Activated CD4-positive, alpha-beta T cell treated with anti-CD3 and anti-CD28 coated beads, Interleukin-2, amount 50 U/mL, for 1 hour (primary cell): ENCODE results near the gene XKRX.

Experiments used
- DNase-seq: peaks from one replicate; pipeline ENCODE4 v3.0.0-alpha.2; 2020

The XKRX gene

DNA sequence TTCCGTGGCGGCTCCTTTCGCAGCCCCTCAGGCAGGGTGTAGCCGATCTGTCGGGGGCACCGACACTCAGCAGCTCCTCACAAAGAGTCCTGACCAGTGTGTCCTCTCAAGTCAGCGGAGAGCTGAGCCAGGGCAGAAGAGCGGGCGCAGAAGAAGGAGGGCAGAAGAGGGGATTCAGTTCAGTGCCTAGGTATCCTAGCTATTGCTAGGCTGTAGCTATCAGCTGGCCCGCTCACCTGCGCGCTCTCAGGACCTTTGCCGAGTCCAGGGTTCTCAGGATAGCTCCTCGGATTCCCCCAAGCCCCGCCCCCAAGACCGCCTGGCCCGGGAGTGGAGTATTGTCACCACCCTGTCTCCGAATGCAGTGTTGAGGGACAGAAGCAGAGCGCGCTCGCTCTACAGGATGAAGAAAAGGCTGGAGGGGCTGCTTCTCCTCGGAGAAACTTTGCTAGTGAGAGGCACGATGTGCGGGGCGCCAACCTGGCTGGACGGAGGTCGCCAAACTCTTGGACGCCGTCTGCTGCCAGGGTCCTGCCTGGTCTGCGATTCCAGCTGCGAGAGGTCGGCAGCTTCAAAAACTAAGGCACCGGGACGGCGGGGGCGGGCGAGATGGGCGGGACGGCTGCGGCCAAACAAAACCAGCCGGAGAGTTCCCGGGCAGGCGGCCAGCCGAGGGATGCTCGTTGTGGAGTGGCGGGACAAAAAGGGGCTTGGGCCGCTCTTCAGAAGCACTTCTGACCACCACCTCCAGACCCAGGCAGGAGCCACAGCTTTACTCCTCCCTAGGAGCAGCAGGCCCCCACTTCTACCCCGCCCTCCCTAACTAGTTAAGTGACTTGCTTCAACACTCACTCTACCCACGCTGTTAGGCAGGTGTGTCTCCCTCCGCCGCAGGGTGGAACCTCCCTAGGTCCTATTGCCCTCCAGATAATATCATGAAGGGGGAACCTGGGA lies at the start of gene XKRX:
TSS of gene XKRX (minus strand) at position 258 of the 954 bp plus-strand sequence. CDS start 613 bp downstream, outside the sequence.
- peak; percentile 23 for DNase-seq

DNA sequence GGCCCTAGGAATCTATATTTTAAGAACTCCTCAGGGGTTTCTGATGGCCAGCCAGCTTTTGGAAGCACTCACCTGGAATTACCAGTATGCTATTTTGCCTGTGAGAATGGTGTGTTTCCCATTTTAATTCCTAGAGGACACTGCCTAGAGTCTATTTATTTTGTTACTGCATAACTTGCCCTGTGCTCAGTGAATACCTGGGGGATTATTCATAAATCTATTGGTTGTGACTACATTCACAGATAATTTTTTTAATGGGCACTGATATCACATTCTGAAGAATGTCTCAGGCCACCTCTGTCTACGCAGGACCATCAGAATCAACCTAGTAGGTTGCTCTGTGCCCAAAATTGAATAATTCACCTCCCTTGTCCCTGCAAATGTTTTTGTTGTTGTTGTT lies 47.5 kb upstream of the XKRX start:
- DNase-seq, result no peak

DNA sequence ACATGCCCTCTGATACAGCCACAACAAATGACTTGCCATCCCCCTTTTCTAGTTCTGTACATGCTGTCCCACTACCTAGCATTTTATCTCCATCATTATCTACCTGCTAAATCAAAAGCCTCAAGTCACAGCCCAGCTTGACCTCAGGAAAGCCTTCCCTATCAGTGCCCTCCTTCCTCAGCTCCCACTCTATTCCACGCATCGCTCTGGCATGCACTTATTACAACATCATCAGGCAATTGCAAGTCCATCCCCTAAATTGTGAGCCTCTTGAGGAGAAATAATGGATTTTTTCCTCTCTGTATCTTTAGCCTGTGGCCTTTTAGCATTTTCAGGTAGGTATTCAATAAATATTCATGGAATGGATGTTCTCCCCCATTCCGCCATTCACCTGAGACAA lies 46.5 kb upstream of the XKRX start:
- no peak for DNase-seq

DNA sequence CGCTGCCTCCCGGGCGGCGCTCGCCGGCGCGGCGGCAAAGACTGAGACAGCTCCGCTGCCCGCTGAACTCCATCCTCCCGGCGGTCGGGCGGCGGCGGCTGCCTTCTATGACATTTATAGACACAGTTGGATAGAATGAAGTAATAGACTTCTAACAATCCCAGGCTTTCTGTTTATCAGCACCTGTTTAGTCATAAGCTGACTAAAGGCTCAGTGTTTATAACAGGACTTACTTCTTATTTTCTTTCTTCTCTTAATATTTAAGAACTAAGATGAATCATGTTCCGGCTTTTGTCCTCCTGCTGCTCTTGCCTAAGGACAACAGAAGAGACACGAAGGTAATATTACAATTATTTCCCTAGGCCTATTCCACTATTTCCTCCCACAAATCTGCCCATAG lies 44.7 kb upstream of the XKRX start:
- no peak for DNase-seq

DNA sequence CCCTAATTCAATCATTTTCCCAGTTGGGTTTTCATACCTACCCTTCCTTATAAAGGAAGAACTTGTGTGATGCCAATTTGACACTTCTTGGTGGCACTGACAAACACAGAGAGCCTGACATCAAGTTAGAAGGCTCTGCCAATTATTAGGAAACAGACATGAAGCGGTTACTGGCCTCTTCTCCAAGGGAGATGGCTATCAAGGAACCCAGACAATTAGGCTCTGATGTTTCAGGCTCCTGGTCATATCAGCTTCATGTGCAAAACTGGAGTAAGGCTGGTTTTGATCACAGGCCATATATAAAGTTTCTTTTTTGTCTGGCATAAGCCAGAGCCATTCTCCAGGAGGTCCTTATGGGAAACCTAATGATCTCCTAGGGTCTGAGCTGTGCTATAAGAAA lies 41.2 kb upstream of the XKRX start:
- DNase-seq, result no peak

DNA sequence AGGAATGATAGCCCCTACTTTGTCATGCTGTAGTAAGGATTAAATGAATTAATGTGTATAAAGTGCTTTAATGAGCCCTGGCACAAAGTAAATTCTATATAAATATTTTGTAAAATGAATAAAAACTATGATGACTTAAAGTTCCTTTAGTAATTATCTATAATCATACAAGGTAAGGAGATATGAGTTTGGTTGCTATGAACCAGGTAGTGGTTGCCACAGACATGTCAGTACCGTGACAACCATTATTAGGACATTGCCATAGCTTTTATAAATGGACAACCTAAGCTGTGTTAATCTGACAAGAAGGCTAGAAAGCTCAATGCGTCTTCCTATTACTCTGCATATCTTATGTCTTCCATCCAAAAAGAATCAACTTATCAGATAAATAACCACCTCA lies 40.7 kb upstream of the XKRX start, which contains the start of gene ARL13A:
TSS of gene ARL13A (plus strand) at position 301 of the 400 bp plus-strand sequence. CDS start 3,982 bp downstream, outside the sequence.
- no peak for DNase-seq

DNA sequence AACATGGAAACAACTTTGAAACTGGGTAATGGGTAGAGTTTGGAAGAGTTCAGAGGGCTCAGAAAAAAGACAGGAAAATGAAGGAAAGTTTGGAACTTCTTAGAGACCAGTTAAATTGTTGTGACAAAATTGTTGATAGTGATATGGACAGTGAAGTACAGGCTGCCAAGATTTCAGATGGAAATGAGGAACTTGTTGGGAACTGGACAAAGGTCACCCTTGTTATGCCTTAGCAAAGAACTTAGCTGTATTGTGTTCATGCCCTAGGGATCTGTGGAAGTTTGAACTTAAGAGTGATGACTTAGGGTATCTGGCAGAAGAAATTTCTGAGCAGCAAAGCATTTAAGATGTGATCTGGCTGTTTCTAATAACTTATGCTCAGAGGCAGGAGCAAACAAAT lies 35.6 kb upstream of the XKRX start:
- DNase-seq, result no peak

DNA sequence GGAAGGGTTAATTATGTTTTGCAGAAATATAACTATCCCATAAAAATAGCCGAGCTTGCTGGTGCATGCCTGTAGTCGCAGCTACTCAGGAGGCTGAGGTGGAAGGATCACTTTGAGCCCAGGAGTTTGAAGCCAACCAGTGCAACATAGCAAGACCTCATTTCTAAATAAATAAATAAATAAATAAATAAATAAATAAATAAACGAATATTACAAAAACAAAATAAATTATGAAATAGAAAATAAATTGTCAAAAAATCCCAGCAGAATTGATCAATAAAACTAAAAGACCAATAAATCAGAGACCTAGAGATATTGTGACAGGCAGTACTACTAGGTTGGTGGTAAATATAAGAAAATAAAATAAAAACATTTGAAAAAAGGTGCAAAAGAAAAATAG lies 34.1 kb upstream of the XKRX start:
- no peak for DNase-seq

DNA sequence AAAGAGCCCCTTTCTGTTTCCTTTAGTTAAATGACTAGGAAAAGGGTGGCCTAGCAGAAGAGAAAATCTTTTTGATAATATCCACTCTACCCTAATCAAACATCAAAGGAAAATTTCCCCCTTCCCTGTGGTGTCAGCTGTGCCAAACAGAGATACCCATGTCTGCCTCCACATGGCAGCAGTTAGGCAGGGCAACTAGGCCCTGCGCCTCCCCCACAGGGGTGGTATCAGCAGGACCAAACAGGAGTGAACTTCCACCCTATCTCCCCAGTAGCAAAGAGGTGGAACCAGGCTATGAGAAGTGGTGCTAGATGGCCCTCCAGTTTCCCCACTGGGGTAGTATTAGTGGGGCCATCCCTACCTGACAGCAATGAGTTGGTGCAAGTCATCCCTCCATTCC lies 19.8 kb upstream of the XKRX start:
- no peak for DNase-seq

DNA sequence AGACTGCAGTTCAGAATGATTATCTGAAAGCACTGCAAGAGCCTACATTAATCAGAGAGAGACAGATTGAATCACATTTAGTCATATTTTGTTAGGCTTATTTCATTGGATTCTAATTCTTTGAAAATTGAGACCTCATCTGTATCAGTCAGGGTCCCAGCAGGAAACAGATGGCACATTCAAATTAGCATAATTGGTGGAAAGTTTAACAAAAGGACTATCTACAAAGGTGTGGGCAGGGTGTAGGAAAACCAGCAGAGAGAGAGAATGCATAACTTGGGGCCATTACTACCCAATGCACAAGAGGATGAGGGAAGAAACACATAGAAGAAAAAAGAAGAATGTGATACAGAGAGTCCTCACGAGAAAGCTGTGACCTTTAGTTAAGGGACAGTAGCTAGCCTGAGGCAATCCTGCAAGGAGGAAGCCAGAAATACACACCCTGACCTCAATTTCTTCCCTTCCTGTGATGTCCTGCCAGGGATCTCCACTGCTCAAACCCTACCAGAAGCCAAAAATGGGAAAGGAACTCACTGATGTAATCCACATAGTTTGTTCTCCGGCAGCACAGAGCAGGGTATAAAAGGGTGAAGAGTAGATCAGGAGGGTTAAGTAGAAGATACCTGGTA lies 17.7 kb upstream of the XKRX start:
- no peak for DNase-seq

DNA sequence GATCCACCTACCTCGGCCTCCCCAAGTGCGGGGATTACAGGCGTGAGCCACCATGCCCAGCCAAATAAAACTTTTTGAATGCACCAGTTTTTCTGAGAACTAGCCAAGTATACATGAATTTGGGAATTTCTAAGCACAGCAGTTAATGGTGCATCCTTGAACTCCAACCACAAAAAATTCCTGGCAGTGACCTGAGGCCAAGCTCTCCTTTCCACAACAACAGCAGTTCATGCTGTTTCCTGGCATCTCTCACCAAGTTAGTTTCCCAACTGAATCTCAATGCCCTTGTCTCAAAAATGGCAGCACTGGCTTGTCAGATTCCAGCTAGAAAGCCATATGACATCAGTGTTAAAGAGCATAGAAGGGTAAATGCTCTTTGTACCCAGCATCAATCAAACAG lies 15.9 kb upstream of the XKRX start:
- no peak for DNase-seq

DNA sequence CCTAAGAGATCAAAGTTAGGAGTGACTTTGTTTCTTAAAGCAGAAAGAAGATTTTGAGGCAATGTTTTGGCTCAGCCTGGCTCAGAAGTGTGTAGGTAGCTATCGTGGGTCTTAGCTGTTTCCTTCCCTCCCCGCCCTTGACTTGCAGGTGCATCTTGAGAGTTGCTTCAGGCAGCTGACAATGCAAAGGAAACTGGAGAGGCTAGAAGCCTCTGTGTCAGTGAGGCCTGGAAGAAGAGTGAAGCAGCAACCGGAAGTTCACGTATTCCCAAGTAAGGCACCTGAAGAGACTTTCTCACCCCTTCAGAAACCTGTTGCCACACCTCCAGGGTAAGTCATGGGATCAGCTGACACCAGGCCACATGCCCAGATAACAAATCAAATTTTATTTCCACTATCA lies 10.6 kb upstream of the XKRX start:
- DNase-seq, result no peak

DNA sequence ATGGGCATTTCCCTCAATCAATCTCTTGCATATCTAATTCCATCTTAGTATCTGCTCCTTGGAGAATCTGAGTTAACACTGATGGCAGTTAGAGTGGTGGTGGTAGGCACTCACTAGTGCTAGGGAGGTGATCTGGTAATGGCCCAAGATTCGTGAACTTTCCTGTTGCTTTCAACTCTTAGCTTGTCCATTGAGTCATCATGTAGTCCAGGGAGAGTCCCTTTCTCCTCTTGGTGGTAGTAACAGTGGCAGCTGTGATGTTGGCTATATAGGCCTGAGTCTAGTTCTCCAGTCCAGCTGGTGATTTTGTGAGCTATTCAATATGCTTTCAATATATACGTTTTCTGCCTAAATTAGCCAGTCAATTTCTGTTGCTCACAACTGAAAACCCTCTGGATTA lies 7.0 kb upstream of the XKRX start:
- DNase-seq, result no peak

DNA sequence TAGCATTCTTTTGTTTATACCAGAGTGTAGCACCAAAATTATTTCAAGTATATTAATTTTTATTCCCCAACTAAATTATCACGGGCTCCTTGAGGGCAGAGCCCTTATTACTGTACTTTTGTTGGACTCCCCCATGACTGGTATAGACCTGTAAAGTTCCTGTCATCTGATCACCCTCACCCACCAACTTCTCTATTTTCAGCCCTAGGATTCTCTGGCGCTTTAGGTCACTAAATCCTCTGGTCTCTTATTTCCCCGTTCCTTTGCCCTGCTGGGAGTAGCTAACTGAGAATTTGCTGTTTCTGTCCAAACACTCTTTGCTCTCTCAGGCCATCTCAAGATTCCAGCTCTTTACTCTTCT lies 3.2 kb upstream of the XKRX start:
- no peak for DNase-seq

DNA sequence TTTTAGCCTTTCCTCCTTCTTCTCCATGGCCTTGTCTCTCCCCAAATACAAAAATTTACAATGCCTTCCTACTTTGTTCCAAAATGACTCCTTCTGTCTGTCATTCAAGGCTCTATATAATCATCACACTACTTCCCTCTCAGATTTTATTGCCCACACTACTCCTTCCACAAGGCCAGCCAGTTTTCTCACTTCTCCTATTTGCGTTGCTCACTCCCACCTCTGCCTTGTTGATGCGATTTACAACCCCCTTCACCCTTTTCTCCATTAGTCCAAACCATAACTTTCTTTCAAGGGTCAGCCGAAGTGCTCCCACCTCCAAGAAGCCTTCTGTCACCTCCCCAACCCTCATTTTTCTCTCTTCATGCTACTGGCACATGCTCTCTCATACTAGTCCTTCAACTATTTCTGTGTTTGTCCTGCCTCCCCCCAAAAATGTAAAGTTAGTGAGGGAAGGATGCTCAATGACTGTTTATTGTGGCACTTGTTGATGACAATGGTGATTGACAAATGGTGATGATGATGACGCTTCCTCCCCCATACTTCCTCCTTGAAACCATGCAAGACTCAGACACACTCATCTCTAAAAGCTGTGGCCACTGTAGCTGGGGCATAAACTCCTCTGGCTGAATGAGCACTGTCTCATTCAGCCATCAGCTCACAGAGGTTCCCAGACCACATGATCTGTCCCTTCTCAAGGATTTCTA lies 2.7 kb upstream of the XKRX start:
- DNase-seq, result no peak

DNA sequence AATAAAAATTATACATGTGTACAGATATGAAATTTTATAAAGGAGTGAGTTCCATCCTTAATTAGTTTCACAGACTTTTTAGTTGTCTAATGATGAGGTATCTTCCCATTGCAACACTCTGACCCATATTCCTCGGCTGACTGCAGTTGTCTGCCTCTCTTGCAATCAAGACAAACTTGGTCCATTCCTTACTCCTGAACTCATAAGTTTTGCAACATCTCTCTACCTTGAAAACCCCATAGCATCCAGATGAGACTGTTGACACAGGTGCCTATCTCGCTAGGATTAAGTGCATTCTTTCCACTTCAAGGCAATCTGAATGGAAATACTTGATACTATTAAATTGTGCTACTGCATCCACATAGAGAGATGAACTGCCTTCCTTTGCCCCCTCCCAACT lies 2.3 kb downstream of the XKRX start:
- no peak for DNase-seq

DNA sequence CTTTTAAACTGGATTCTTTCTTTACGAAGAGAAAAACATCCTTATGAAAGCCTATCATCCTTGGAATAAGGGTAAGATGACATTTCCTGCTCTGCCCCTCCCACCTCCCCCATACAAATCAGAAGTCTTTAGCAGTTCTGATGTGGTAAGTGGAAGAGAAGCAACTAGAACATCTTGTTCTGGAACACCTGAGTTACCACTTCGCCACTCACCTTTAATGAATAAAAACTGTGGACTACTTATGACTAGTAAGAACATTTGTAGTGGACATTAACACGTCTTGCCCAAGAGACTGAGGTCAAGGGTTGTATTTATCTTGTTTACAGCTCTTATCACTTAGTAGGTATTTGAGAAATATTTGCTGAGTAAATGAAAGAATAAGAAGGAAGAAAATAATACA lies 4.3 kb downstream of the XKRX start:
- no peak for DNase-seq

DNA sequence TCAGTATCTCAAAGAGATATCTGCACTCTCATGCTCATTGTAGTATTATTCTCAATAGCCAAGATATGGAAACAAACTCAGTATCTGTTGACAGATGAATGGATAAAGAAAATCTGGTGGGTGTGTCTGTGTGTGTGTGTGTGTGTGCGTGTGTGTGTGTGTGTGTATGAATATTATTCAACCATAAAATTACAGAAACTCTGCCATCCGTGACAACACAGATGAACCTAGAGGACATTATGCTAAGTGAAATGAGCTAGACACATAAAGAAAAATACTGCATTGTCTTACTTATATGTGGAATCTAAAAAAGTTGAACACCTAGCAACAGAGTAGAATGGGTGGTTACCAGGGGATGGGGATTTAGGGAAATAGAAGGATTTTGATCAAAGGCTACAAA lies 13.2 kb downstream of the XKRX start:
- DNase-seq, result no peak

DNA sequence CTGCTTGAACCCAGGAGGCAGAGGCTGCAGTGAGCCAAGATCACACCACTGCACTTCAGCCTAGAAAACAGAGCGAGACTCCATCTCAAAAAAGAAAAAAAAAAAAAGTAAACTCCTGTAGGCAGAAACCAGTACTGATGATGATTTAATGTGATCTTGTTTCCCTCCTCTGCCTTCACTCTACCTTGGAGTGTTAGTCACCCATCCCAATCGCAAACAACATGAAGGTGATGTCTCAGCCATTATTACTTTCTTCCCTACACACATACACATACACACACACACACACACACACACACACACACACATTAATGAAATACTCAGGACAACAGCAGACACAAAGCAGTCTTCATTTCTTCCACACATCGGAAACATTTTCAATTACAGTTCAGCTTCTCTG lies 15.6 kb downstream of the XKRX start:
- no peak for DNase-seq

DNA sequence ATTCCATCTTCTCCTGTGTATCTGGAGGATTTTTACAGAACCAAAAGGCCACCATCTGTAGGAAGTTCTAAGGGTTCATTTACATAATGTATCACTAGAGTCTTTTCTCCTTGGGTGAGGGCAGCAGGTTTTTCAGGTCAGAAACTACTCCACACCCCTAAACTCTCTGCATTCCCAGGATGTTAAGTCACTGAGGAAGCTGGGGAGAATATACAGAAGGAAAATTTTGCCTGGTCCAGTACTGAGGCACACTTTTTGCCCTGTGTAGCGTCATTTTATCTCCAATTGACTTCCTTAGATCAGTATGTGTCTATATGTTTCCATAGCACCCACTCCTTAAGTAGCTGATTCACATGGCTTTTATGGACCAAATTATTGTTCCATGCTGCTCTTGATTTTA lies 17.0 kb downstream of the XKRX start:
- DNase-seq, result no peak

DNA sequence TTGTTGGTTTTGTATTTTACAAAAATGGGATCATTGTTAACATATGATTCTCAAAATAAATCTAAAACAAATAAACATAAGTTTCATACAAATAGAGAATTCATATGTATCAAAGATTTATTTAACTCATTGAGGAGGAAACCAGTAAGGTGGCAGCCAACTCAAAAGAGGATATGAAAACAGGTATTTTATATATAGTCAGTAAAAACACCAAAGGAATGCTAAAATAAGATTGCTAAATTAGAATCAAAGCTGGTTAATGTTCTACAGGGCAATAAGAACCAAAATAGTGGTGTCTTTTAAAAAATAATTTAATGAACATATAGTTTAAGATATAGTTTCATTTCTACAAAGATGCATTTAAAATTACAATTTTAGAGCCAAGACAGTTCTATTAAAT lies 23.1 kb downstream of the XKRX start:
- DNase-seq, result no peak

DNA sequence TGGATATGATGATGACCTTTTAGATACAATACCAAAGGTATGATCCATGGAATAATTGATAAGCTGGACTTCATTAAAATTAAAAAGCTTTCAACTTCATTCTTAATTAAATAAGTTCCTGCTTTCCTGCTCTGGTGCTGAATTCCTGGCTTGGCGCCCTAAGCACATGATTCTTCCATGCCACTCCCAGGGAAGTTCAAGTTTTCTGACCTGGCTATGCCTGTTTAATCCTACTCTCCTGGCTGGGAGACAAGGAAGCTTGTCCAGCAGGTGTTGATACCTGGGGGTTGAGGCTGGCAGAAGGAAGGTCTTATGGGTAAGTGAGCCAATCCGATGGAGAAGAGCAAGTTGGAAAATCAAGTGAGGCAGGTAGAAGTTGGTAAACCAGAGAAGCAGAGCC lies 24.3 kb downstream of the XKRX start:
- no peak for DNase-seq

DNA sequence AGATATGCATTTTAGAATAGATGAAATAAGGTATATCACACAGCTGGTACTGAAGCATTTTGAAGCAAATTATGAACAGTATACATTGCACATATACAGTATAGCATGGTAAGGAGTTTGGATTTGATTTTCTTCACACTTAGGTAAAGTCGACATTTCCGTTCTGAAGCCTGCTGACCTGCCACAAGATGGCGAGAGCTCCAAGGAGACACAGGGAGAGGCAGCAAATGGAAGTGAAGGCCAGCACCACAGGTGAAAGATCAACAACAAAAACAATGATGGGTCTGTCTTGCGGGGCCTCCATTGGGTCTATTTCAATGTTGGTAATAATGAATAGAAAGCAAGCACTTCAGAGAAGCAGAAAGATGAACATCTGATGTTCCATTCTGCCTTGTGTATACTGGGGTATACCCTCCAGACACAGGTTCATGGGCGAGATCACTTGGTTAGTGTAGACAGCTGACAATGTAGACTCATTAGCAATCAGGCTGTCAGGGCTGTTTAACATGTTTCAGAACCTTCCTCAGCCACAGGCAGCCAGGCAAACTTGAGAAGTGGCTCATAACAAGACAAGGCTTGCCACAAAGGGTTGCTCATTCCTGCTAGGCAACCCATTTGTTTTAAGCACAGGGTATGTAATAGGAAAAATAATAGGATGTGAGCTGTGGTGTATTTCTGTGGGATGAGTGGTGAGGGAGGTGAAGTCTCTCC lies 33.2 kb downstream of the XKRX start:
- DNase-seq, result peak; percentile 1
